GM12878 (cell line): Measurements from ENCODE around the gene SH3BGRL2.

Source experiments
- TAF1 ChIP-seq: IDR thresholded peaks from 2 replicates; pipeline ENCODE4 v1.6.1; 2011; ENCODE audit warnings: mild to moderate bottlenecking, low read depth, low read length, borderline replicate concordance
- TF ChIP-seq, protein P1 (sequence below): fragments of 450-650 bp; formaldehyde crosslinking; IDR thresholded peaks from 2 replicates; pipeline ENCODE4 v1.4.0; 2022; ENCODE audit warnings: mild to moderate bottlenecking, moderate library complexity

DNA sequence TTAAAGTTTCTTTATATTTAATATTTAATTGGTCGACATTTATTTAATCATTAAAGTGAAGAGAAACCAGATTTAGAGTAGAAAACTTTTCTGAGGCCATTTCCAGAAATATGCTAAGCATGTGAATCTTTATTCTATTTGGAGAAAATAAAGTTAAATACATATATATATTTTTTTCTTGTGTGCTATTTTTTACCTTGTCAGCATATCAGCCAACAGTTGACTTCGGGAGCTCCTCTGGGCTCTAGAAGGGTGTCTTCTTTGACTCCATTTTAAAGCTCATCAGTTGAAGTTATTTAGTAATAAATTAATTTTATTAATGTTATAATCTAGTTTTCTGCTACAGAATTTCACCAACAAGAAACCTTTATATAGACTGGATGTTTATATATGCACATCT is 73.1 kb downstream of the SH3BGRL2 start:
- TF ChIP-seq, protein P1, sequence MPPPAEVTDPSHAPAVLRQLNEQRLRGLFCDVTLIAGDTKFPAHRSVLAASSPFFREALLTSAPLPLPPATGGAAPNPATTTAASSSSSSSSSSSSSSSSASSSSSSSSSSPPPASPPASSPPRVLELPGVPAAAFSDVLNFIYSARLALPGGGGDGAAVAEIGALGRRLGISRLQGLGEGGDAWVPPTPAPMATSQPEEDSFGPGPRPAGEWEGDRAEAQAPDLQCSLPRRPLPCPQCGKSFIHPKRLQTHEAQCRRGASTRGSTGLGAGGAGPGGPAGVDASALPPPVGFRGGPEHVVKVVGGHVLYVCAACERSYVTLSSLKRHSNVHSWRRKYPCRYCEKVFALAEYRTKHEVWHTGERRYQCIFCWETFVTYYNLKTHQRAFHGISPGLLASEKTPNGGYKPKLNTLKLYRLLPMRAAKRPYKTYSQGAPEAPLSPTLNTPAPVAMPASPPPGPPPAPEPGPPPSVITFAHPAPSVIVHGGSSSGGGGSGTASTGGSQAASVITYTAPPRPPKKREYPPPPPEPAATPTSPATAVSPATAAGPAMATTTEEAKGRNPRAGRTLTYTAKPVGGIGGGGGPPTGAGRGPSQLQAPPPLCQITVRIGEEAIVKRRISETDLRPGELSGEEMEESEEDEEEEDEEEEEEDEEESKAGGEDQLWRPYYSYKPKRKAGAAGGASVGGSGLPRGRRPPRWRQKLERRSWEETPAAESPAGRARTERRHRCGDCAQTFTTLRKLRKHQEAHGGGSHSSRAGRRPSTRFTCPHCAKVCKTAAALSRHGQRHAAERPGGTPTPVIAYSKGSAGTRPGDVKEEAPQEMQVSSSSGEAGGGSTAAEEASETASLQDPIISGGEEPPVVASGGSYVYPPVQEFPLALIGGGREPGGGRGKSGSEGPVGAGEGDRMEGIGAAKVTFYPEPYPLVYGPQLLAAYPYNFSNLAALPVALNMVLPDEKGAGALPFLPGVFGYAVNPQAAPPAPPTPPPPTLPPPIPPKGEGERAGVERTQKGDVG, result no peak
- TF ChIP-seq TAF1, result no peak
